Neural crest cell (in vitro differentiated cells): ENCODE results near the gene WNT3A. TPM values are rescaled to one million over a fixed set of nuclear protein-coding genes. Genes with fewer than 3 reads are reported as not detected.

ENCODE experiments used
- DNase-seq: peaks from one replicate; pipeline ENCODE4 v3.0.0; 2021; ENCODE audit warnings: low read depth, mixed read lengths, low spot score
- H3K27ac Mint-ChIP-seq: one replicate; pipeline ENCODE4 v1.8.0; 2021; ENCODE audit warnings: mild to moderate bottlenecking, mixed read lengths; ENCODE audit not compliant: unreplicated experiment
- H3K27me3 Mint-ChIP-seq: 2 replicates; pipeline ENCODE4 v1.8.0; 2021; ENCODE audit warnings: low read depth, mild to moderate bottlenecking, mixed read lengths
- H3K36me3 Mint-ChIP-seq: 2 replicates; pipeline ENCODE4 v1.8.0; 2021; ENCODE audit warnings: low read depth, mild to moderate bottlenecking, mixed read lengths
- H3K4me1 Mint-ChIP-seq: 2 replicates; pipeline ENCODE4 v1.8.0; 2021; ENCODE audit warnings: mixed read lengths
- H3K4me3 Mint-ChIP-seq: one replicate; pipeline ENCODE4 v1.8.0; 2021; ENCODE audit warnings: mild to moderate bottlenecking, mixed read lengths
- H3K9me3 Mint-ChIP-seq: 2 replicates; pipeline ENCODE4 v1.8.0; 2021; ENCODE audit warnings: mixed read lengths
- total RNA-seq: library from RNA; stranded (reverse); gene quantifications from 2 replicates; pipeline ENCODE4 v1.2.1, GENCODE V29; 2021
- TF ChIP-seq, protein P1 (sequence below): fragments of 200-600 bp; sonication (generic); conservative IDR thresholded peaks from 2 replicates; pipeline ENCODE4 v1.5.0; 2021; ENCODE audit warnings: antibody characterized with exemption, mild to moderate bottlenecking

The WNT3A gene
- total RNA-seq, 1 donor from 2014 or later: not detected

DNA sequence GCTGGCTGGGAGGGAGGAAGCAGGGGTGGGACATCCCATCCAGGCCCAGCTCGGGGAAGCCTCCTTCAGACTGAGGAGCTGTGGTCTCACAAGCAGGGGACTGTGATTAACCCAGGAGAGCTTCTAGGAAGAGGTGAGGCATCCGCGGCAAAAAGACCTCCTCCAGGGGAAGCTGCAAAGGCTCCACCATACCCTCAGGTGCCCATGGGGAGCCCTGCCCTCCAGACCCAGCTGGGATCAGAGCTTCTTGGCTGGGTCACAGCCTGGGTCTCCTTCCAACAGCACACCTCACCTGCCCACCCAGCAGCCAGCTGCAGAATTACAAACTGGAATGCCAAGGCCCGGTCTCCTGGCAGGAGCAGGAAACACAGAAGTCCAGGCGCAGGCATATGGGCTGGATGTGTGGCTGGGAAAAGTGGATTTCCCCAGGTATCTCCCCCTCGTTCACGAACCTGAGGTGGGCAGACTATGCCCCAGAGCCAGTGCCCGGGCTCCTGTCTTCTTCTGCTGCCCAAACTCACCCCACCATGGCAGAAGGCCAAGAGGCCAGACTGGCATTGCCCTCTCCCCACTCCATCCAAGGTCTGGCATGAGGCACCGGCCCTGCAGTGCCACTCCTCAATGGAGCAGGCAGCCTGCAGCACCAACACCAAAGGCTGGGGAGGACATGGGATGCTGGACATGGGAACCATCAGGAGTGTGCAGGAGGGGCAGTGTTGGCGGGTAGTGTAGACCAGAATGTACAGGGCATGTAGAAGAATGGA lies 60.3 kb downstream of the WNT3A start:
- Mint-ChIP-seq H3K27ac (no peak overlapping the region), H3K4me1 (no peaks in the 10 kb centered on the region), H3K4me3 (no peak overlapping the region), H3K36me3 (no peaks in the 10 kb centered on the region), H3K27me3 (peaks cover 63% of the 10 kb centered on the region), H3K9me3 (no peaks in the 10 kb centered on the region)
- no peak for DNase-seq
- TF ChIP-seq, protein P1, sequence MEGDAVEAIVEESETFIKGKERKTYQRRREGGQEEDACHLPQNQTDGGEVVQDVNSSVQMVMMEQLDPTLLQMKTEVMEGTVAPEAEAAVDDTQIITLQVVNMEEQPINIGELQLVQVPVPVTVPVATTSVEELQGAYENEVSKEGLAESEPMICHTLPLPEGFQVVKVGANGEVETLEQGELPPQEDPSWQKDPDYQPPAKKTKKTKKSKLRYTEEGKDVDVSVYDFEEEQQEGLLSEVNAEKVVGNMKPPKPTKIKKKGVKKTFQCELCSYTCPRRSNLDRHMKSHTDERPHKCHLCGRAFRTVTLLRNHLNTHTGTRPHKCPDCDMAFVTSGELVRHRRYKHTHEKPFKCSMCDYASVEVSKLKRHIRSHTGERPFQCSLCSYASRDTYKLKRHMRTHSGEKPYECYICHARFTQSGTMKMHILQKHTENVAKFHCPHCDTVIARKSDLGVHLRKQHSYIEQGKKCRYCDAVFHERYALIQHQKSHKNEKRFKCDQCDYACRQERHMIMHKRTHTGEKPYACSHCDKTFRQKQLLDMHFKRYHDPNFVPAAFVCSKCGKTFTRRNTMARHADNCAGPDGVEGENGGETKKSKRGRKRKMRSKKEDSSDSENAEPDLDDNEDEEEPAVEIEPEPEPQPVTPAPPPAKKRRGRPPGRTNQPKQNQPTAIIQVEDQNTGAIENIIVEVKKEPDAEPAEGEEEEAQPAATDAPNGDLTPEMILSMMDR: no peak

DNA sequence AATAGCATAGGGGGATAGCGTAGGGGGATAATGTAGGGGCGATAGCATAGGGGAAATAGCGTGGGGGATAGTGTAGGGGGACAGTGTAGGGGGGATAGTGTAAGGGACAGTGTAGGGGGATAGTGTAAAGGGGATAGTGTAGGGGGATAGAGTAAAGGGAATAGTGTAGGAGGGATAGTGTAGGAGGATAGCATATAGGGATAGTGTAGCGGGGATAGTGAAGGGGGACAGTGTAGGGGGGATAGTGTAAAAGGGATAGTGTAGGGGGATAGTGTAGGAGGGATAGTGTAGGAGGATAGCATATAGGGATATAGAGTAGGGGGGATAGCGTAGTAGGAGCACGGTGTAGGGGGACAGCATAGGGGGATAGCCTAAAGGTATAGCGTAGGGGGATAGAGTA lies 61.6 kb downstream of the WNT3A start:
- H3K9me3 Mint-ChIP-seq: no peaks in the 10 kb centered on the region
- TF ChIP-seq, protein P1: no peak
- no peak for DNase-seq

DNA sequence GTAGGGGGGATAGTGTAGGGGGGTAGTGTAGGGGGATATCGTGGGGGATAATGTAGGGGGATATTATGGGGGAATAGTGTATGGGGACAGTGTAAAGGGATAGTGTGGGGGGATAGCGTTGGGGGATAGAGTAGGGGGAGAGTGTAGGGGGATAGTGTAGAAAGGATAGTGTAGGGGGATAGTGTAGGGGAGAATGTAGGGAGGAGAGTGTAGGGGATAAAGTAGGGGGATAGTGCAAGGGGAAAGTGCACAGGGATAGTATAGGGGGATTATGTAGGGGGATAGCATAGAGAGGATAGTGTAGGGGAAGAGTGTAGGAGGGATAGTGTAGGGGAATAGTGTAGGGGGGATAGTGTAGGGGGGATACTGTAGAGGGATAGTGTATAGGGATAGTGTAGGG lies 63.4 kb downstream of the WNT3A start:
- TF ChIP-seq, protein P1: no peak
- Mint-ChIP-seq H3K4me1 (no peaks in the 10 kb centered on the region), H3K9me3 (no peaks in the 10 kb centered on the region), H3K36me3 (no peaks in the 10 kb centered on the region), H3K4me3 (no peak overlapping the region), H3K27ac (no peak overlapping the region), H3K27me3 (peaks cover 61% of the 10 kb centered on the region)
- DNase-seq: no peak

More for the DNA sequence above, 61.6 kb downstream of the WNT3A start:
- Mint-ChIP-seq H3K4me1 (no peaks in the 10 kb centered on the region), H3K4me3 (no peak overlapping the region), H3K36me3 (no peaks in the 10 kb centered on the region), H3K27me3 (peaks cover 61% of the 10 kb centered on the region), H3K27ac (no peak overlapping the region)

DNA sequence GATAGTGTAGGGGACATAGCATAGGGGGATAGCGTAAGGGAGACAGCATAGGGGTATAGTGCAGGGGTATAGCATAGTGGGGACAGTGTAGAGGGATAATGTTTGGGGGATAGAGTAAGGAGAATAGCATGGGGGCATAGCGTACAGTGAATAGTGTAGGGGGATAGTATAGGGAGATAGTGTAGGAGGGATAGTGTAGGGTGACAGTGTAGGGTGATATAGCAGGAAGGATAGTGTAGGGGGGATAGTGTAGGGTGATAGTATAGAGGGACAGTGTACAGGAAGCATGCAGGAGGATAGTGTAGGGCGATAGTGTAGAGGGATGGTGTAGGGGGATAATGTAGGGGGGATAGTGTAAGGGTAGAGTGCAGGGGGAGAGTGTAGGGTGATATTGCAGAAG lies 64.1 kb downstream of the WNT3A start:
- Mint-ChIP-seq H3K36me3 (no peaks in the 10 kb centered on the region), H3K27ac (no peak overlapping the region), H3K4me1 (no peaks in the 10 kb centered on the region), H3K4me3 (no peak overlapping the region), H3K27me3 (peaks cover 56% of the 10 kb centered on the region), H3K9me3 (no peaks in the 10 kb centered on the region)
- TF ChIP-seq, protein P1: no peak
- DNase-seq: no peak

DNA sequence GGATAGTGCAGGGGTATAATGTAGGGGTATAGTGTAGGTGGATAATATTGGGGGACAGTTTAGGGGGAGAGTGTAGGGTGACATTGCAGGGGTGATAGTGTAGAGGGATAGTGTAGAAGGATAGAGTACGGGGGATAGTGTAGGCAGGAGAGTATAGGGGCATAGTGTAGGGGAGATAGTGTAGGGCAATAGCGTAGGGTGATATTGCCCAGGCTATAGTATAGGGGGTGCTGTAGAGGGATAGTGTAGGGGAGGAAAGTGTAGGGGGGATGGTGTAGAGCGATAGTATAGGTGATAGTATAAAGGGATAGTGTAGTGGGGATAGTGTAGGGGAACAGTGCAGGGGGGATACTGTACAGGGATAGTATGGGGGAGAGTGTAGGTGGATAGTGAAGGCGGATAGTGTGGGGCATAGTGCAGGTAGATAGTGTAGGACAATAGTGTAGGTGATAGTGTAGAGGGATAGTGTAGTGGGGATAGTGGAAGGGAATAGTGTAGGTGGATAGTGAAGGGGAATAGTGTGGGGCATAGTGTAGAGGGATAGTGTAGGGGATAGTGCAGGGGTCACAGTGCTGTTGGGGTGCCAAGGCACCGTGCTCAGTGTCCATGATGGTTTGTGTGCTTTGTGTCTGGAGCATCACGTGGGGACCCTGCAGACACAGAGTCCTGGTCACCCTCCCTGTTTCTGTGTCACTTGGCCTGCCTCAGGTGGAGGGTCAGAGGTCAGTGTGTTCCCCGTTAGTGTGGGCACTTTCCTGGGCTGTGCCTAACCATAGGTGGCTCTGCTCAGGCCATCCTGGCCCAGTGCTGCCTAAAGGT lies 65.2 kb downstream of the WNT3A start:
- no peak for DNase-seq
- H3K4me3 Mint-ChIP-seq: no peak overlapping the region
- no peak overlapping the region for H3K27ac Mint-ChIP-seq
- H3K36me3 Mint-ChIP-seq: no peaks in the 10 kb centered on the region
- no peaks in the 10 kb centered on the region for H3K4me1 Mint-ChIP-seq
- TF ChIP-seq, protein P1: no peak
- H3K9me3 Mint-ChIP-seq: no peaks in the 10 kb centered on the region
- H3K27me3 Mint-ChIP-seq: peaks cover 49% of the 10 kb centered on the region
